Activated CD4-positive, alpha-beta T cell treated with anti-CD3 and anti-CD28 coated beads for 4 hours (primary cell): Measurements from ENCODE around the gene GPR68.
"Not testable (repeated sequence)": the region's sequence is repeated elsewhere in the genome, so short reads cannot be mapped to it uniquely, and the experiment has no call there.

Source experiments
- DNase-seq, 2 donors: peaks; one replicate each; pipeline ENCODE4 v3.0.0-alpha.2; 2020

Gene GPR68

GRCh38 chr14:91272341-91273272 is 28.1 kb upstream of the GPR68 start:
- DNase-seq = no peak

- DNase-seq = no peak
Measured at GRCh38 chr14:91271639-91272038, 27.1 kb upstream of the GPR68 start.

- DNase-seq = no peak
Measured at GRCh38 chr14:91270619-91271018, 26.1 kb upstream of the GPR68 start.

- DNase-seq = no peak
Measured at GRCh38 chr14:91270188-91270587, 25.7 kb upstream of the GPR68 start.

GRCh38 chr14:91269076-91269991 is 24.8 kb upstream of the GPR68 start:
- no peak for DNase-seq

- no peak for DNase-seq
Measured at GRCh38 chr14:91267965-91268437, 23.5 kb upstream of the GPR68 start.

GRCh38 chr14:91266276-91266675 is 21.8 kb upstream of the GPR68 start:
- not testable (repeated sequence) for DNase-seq

- DNase-seq = no peak
Measured at GRCh38 chr14:91265404-91265803, 20.9 kb upstream of the GPR68 start.

GRCh38 chr14:91264151-91265150 is 19.9 kb upstream of the GPR68 start:
- DNase-seq = peak in 1 of 2 donors; percentile 27

GRCh38 chr14:91263329-91263728 is 18.8 kb upstream of the GPR68 start:
- no peak for DNase-seq

- DNase-seq = no peak
Measured at GRCh38 chr14:91261986-91262549, 17.6 kb upstream of the GPR68 start.

GRCh38 chr14:91261115-91261514 is 16.6 kb upstream of the GPR68 start:
- peak in 1 of 2 donors; percentile 46 for DNase-seq

- DNase-seq = no peak
Measured at GRCh38 chr14:91258876-91259275, 14.4 kb upstream of the GPR68 start.

GRCh38 chr14:91258011-91258618 is 13.6 kb upstream of the GPR68 start:
- no peak for DNase-seq

GRCh38 chr14:91257328-91258010 is 13.0 kb upstream of the GPR68 start:
- no peak for DNase-seq

- no peak for DNase-seq
Measured at GRCh38 chr14:91256661-91257060, 12.2 kb upstream of the GPR68 start.

- no peak for DNase-seq
Measured at GRCh38 chr14:91255026-91255695, 10.7 kb upstream of the GPR68 start.

- no peak for DNase-seq
Measured at GRCh38 chr14:91254461-91254860, 10.0 kb upstream of the GPR68 start.

GRCh38 chr14:91253795-91254323 is 9.4 kb upstream of the GPR68 start:
- DNase-seq = no peak
